Measurements from ENCODE around the gene TIGAR. TPM values are rescaled to one million over a fixed set of nuclear protein-coding genes. Genes with fewer than 3 reads are reported as not detected.

Gene TIGAR
- polyA plus RNA-seq, 6 donors from 2014 or later = 3.3 to 9.4 (median 5.6) TPM

- no peaks in the 10 kb centered on the region for H3K36me3 Mint-ChIP-seq
- DNase-seq (no peak), ATAC-seq (ENCODE audit: low read depth in 2 of 2) (no peak)
- no peak overlapping the region for H3K4me3 Mint-ChIP-seq
- peaks cover 0 to 23% (median 12%) of the 10 kb centered on the region in 3 donors for H3K27me3 Mint-ChIP-seq
- H3K9me3 Mint-ChIP-seq = no peaks in the 10 kb centered on the region
- H3K27ac Mint-ChIP-seq = no peak overlapping the region
- H3K4me1 Mint-ChIP-seq = no peaks in the 10 kb centered on the region
These were observed 65.8 kb downstream of the TIGAR start for GRCh38 chr12:4386801-4387200.

- ATAC-seq (ENCODE audit: low read depth in 2 of 2) (no peak), DNase-seq (no peak)
- H3K4me3 Mint-ChIP-seq = no peak overlapping the region
- no peak overlapping the region for H3K27ac Mint-ChIP-seq
- H3K9me3 Mint-ChIP-seq = no peaks in the 10 kb centered on the region
- H3K4me1 Mint-ChIP-seq = no peaks in the 10 kb centered on the region
- no peaks in the 10 kb centered on the region for H3K36me3 Mint-ChIP-seq
- peaks cover 0 to 24% (median 11%) of the 10 kb centered on the region in 3 donors for H3K27me3 Mint-ChIP-seq
These were observed 66.6 kb downstream of the TIGAR start for GRCh38 chr12:4387607-4388006.

- Mint-ChIP-seq H3K27ac (no peak overlapping the region), H3K27me3 (peaks cover 0 to 27% (median 6%) of the 10 kb centered on the region in 3 donors), H3K9me3 (no peaks in the 10 kb centered on the region), H3K4me3 (no peak overlapping the region), H3K4me1 (no peaks in the 10 kb centered on the region), H3K36me3 (no peaks in the 10 kb centered on the region)
- ATAC-seq (ENCODE audit: low read depth in 2 of 2) (no peak), DNase-seq (no peak)
These were observed 67.0 kb downstream of the TIGAR start for GRCh38 chr12:4388032-4388431.

GRCh38 chr12:4388662-4389061 lies 67.6 kb downstream of the TIGAR start:
- Mint-ChIP-seq H3K4me3 (no peak overlapping the region), H3K27ac (no peak overlapping the region), H3K9me3 (no peaks in the 10 kb centered on the region), H3K36me3 (no peaks in the 10 kb centered on the region), H3K4me1 (no peaks in the 10 kb centered on the region), H3K27me3 (peaks cover 0 to 29% (median 7%) of the 10 kb centered on the region in 3 donors)
- DNase-seq (no peak), ATAC-seq (ENCODE audit: low read depth in 2 of 2) (no peak)

- Mint-ChIP-seq H3K4me3 (peak overlapping the region in 1 of 8 donors; percentile 6), H3K27ac (no peak overlapping the region), H3K36me3 (no peaks in the 10 kb centered on the region), H3K9me3 (no peaks in the 10 kb centered on the region), H3K27me3 (peaks cover 17 to 45% (median 31%) of the 10 kb centered on the region in 3 donors), H3K4me1 (no peaks in the 10 kb centered on the region)
- DNase-seq = no peak
- no peak for ATAC-seq (ENCODE audit: low read depth in 2 of 2)
These were observed 71.3 kb downstream of the TIGAR start for GRCh38 chr12:4392223-4392742.

GRCh38 chr12:4393211-4393610 lies 72.2 kb downstream of the TIGAR start:
- H3K27ac Mint-ChIP-seq = no peak overlapping the region
- H3K4me1 Mint-ChIP-seq = no peaks in the 10 kb centered on the region
- peaks cover 17 to 45% (median 31%) of the 10 kb centered on the region in 3 donors for H3K27me3 Mint-ChIP-seq
- ATAC-seq (ENCODE audit: low read depth in 2 of 2) = no peak
- DNase-seq = no peak
- no peak overlapping the region for H3K4me3 Mint-ChIP-seq
- no peaks in the 10 kb centered on the region for H3K9me3 Mint-ChIP-seq
- no peaks in the 10 kb centered on the region for H3K36me3 Mint-ChIP-seq

GRCh38 chr12:4395818-4396217 lies 74.8 kb downstream of the TIGAR start:
- H3K9me3 Mint-ChIP-seq = no peaks in the 10 kb centered on the region
- peaks cover 17 to 40% (median 35%) of the 10 kb centered on the region in 3 donors for H3K27me3 Mint-ChIP-seq
- no peak for ATAC-seq (ENCODE audit: low read depth in 2 of 2)
- H3K4me3 Mint-ChIP-seq = no peak overlapping the region
- peaks cover 0 to 2% (median 0%) of the 10 kb centered on the region in 3 donors for H3K4me1 Mint-ChIP-seq
- H3K36me3 Mint-ChIP-seq = no peaks in the 10 kb centered on the region
- DNase-seq = no peak
- H3K27ac Mint-ChIP-seq = peak overlapping the region in 2 of 6 donors; percentile 1 to 20

- DNase-seq = no peak
- H3K4me3 Mint-ChIP-seq = no peak overlapping the region
- H3K27ac Mint-ChIP-seq = peak overlapping the region in 2 of 6 donors; percentile 41 to 96
- H3K27me3 Mint-ChIP-seq = peaks cover 12 to 15% (median 14%) of the 10 kb centered on the region in 3 donors
- ATAC-seq (ENCODE audit: low read depth in 2 of 2) = no peak
- peaks cover 0 to 7% (median 0%) of the 10 kb centered on the region in 7 donors for H3K9me3 Mint-ChIP-seq
- peaks cover 0 to 2% (median 0%) of the 10 kb centered on the region in 3 donors for H3K4me1 Mint-ChIP-seq
- H3K36me3 Mint-ChIP-seq = no peaks in the 10 kb centered on the region
These were observed 80.1 kb downstream of the TIGAR start for GRCh38 chr12:4401117-4401516.

GRCh38 chr12:4402996-4403395 lies 82.0 kb downstream of the TIGAR start:
- no peak for DNase-seq
- H3K36me3 Mint-ChIP-seq = no peaks in the 10 kb centered on the region
- peaks cover 0 to 2% (median 0%) of the 10 kb centered on the region in 3 donors for H3K4me1 Mint-ChIP-seq
- no peak overlapping the region for H3K27ac Mint-ChIP-seq
- peaks cover 0 to 7% (median 0%) of the 10 kb centered on the region in 7 donors for H3K9me3 Mint-ChIP-seq
- ATAC-seq (ENCODE audit: low read depth in 2 of 2) = no peak
- peaks cover 10 to 12% (median 11%) of the 10 kb centered on the region in 3 donors for H3K27me3 Mint-ChIP-seq
- no peak overlapping the region for H3K4me3 Mint-ChIP-seq

Other genes with a start within 250 kb of the TIGAR start
- 10 to 100 TPM in 2 of 6 donors, 1 to 10 TPM in 4; 5.6 to 16.7 (median 8.3) TPM for gene CCND2, start 47.5 kb upstream of the TIGAR start, polyA plus RNA-seq (ENCODE audit: low read depth in 6 of 6)
- gene FGF23, start 58.5 kb downstream of the TIGAR start, polyA plus RNA-seq (ENCODE audit: low read depth in 6 of 6) = not detected
- gene FGF6, start 124.6 kb downstream of the TIGAR start, polyA plus RNA-seq (ENCODE audit: low read depth in 6 of 6) = not detected
- 10 to 100 TPM in 4 of 6 donors, 1 to 10 TPM in 2; 7.9 to 33.7 (median 11.3) TPM for gene RAD51AP1, start 217.7 kb downstream of the TIGAR start, polyA plus RNA-seq (ENCODE audit: low read depth in 6 of 6)
- 10 to 100 TPM; 32.1 to 49.4 (median 43.1) TPM for gene DYRK4, start 241.0 kb downstream of the TIGAR start, polyA plus RNA-seq (ENCODE audit: low read depth in 6 of 6)